Hepatocyte (in vitro differentiated cells): ENCODE data around the gene PIGL. TPM values are rescaled to one million over a fixed set of nuclear protein-coding genes. Genes with fewer than 3 reads are reported as not detected.

ENCODE experiments used
- DNase-seq: peaks from one replicate; pipeline ENCODE4 v3.0.0-alpha.2; 2016; ENCODE audit warnings: low spot score
- H2AFZ ChIP-seq: fragments of 200-600 bp; sonication (generic); 2 replicates; pipeline ENCODE4 v1.6.0; 2016; ENCODE audit warnings: antibody characterized with exemption, mild to moderate bottlenecking
- H3K27ac ChIP-seq: fragments of 200-600 bp; sonication (generic); 2 replicates; pipeline ENCODE4 v1.5.1; 2016; ENCODE audit warnings: mild to moderate bottlenecking
- H3K27me3 ChIP-seq: fragments of 200-600 bp; sonication (generic); 2 replicates; pipeline ENCODE4 v1.6.1; 2016
- H3K36me3 ChIP-seq: fragments of 200-600 bp; sonication (generic); replicated peaks from 2 replicates; pipeline ENCODE4 v1.5.1; 2016; ENCODE audit warnings: low read depth; ENCODE audit not compliant: insufficient read depth
- H3K4me1 ChIP-seq: fragments of 200-600 bp; sonication (generic); 2 replicates; pipeline ENCODE4 v1.5.1; 2016; ENCODE audit warnings: mild to moderate bottlenecking, moderate library complexity; ENCODE audit not compliant: insufficient read depth
- H3K4me2 ChIP-seq: fragments of 200-600 bp; sonication (generic); 2 replicates; pipeline ENCODE4 v1.6.0; 2016
- H3K4me3 ChIP-seq: fragments of 200-600 bp; sonication (generic); 2 replicates; pipeline ENCODE4 v1.5.1; 2016; ENCODE audit warnings: mild to moderate bottlenecking
- H3K79me2 ChIP-seq: fragments of 200-600 bp; sonication (generic); 2 replicates; pipeline ENCODE4 v1.6.0; 2017; ENCODE audit warnings: mild to moderate bottlenecking
- H3K9me2 ChIP-seq: fragments of 200-600 bp; sonication (generic); replicated peaks from 2 replicates; pipeline ENCODE4 v1.6.0; 2017; ENCODE audit warnings: mild to moderate bottlenecking; ENCODE audit not compliant: insufficient read depth
- H3K9me3 ChIP-seq: fragments of 200-600 bp; sonication (generic); 2 replicates; pipeline ENCODE4 v1.5.1; 2016; ENCODE audit warnings: low read depth, mild to moderate bottlenecking
- H4K20me1 ChIP-seq: fragments of 200-600 bp; sonication (generic); 2 replicates; pipeline ENCODE4 v1.6.0; 2016; ENCODE audit warnings: mild to moderate bottlenecking; ENCODE audit not compliant: insufficient read depth, poor library complexity, severe bottlenecking
- CTCF ChIP-seq: fragments of 200-600 bp; sonication (generic); IDR thresholded peaks from 2 replicates; pipeline ENCODE4 v1.5.1; 2016; ENCODE audit warnings: antibody characterized with exemption, mild to moderate bottlenecking; ENCODE audit not compliant: poor library complexity
- EZH2 ChIP-seq: fragments of 200-600 bp; sonication (generic); IDR thresholded peaks from 2 replicates; pipeline ENCODE4 v1.6.1; 2016; ENCODE audit warnings: antibody characterized with exemption, mild to moderate bottlenecking, borderline replicate concordance
- EZH2phosphoT487 ChIP-seq: fragments of 200-600 bp; sonication (generic); IDR thresholded peaks from one replicate; pipeline ENCODE4 v1.6.1; 2018; ENCODE audit warnings: antibody characterized with exemption, mild to moderate bottlenecking, low read depth, moderate library complexity; ENCODE audit not compliant: unreplicated experiment, severe bottlenecking
- WGBS: methylation state at CpG from one replicate; pipeline ENCODE4 v1.1.6; 2016; ENCODE audit warnings: low lambda C conversion rate; ENCODE audit errors: missing lambda C conversion rate; 5-methylcytosine and 5-hydroxymethylcytosine counted together
- polyA plus RNA-seq: library from polyadenylated mRNA; unstranded; fragments of >200 nt; fragmentation: Nextera tagmentation; extraction: Ambion mirVana; gene quantifications from 2 replicates; pipeline ENCODE4 v1.2.1, GENCODE V29; 2016
- total RNA-seq: library from RNA; depleted of rRNA; stranded (reverse); fragments of >200 nt; gene quantifications from 2 replicates; pipeline ENCODE4 v1.2.3, GENCODE V29; 2014

The PIGL gene
- total and polyA plus RNA-seq, 2 experiments from 2014 or later: 21.2 to 35.9 TPM

- TF ChIP-seq EZH2: no peak
- no peak for TF ChIP-seq CTCF
- TF ChIP-seq EZH2phosphoT487: no peak
- Histone ChIP-seq H3K79me2 (no peaks in the 10 kb centered on the region), H3K4me1 (no peaks in the 10 kb centered on the region), H3K4me2 (no peak overlapping the region), H3K36me3 (no peaks in the 10 kb centered on the region), H2AFZ (no peak overlapping the region), H3K27ac (no peak overlapping the region), H3K9me2 (no peaks in the 10 kb centered on the region), H3K27me3 (no peaks in the 10 kb centered on the region), H3K4me3 (no peak overlapping the region), H3K9me3 (no peaks in the 10 kb centered on the region), H4K20me1 (no peaks in the 10 kb centered on the region)
- whole genome bisulfite sequencing: 93% methylated on average over 3 of the region's 3 CpGs
- no peak for DNase-seq
Observed at GRCh38 chr17:16272111-16272840, 55.3 kb downstream of the PIGL start.

- WGBS: 86% methylated on average over 1 of the region's 1 CpG
- no peaks in the 10 kb centered on the region for H3K9me3 ChIP-seq
- H3K4me2 ChIP-seq: no peak overlapping the region
Observed at GRCh38 chr17:16273499-16273898, 56.5 kb downstream of the PIGL start.

GRCh38 chr17:16273929-16274339 is 56.9 kb downstream of the PIGL start:
- TF ChIP-seq EZH2phosphoT487 (no peak), CTCF (no peak), EZH2 (no peak)
- Histone ChIP-seq H4K20me1 (no peaks in the 10 kb centered on the region), H3K4me2 (no peak overlapping the region), H3K79me2 (no peaks in the 10 kb centered on the region), H3K27ac (no peak overlapping the region), H3K9me2 (no peaks in the 10 kb centered on the region), H3K4me3 (no peak overlapping the region), H3K36me3 (no peaks in the 10 kb centered on the region), H2AFZ (no peak overlapping the region), H3K27me3 (no peaks in the 10 kb centered on the region), H3K9me3 (no peaks in the 10 kb centered on the region), H3K4me1 (no peaks in the 10 kb centered on the region)
- DNase-seq: no peak
- WGBS: 84% methylated on average over 6 of the region's 6 CpGs

More at GRCh38 chr17:16273499-16273898, 56.5 kb downstream of the PIGL start:
- TF ChIP-seq EZH2: no peak
- TF ChIP-seq EZH2phosphoT487: no peak
- TF ChIP-seq CTCF: no peak
- DNase-seq: no peak
- no peak overlapping the region for H3K4me3 ChIP-seq
- no peaks in the 10 kb centered on the region for H3K4me1 ChIP-seq
- H3K9me2 ChIP-seq: no peaks in the 10 kb centered on the region
- no peaks in the 10 kb centered on the region for H3K36me3 ChIP-seq
- no peaks in the 10 kb centered on the region for H3K27me3 ChIP-seq
- H3K79me2 ChIP-seq: no peaks in the 10 kb centered on the region
- H3K27ac ChIP-seq: no peak overlapping the region
- H2AFZ ChIP-seq: no peak overlapping the region
- H4K20me1 ChIP-seq: no peaks in the 10 kb centered on the region

- no peak overlapping the region for H2AFZ ChIP-seq
- H3K9me2 ChIP-seq: no peaks in the 10 kb centered on the region
- no peak overlapping the region for H3K4me3 ChIP-seq
- H3K4me1 ChIP-seq: no peaks in the 10 kb centered on the region
- WGBS: 92% methylated on average over 4 of the region's 5 CpGs
- H4K20me1 ChIP-seq: no peaks in the 10 kb centered on the region
- no peaks in the 10 kb centered on the region for H3K36me3 ChIP-seq
- no peak overlapping the region for H3K27ac ChIP-seq
- DNase-seq: no peak
- no peak overlapping the region for H3K4me2 ChIP-seq
- no peaks in the 10 kb centered on the region for H3K79me2 ChIP-seq
- no peak for TF ChIP-seq EZH2
- no peaks in the 10 kb centered on the region for H3K9me3 ChIP-seq
- no peaks in the 10 kb centered on the region for H3K27me3 ChIP-seq
Observed at GRCh38 chr17:16275024-16275423, 58.0 kb downstream of the PIGL start.
